CD14-positive monocyte (primary cell): ENCODE measurements around the gene INO80. TPM values are rescaled to one million over a fixed set of nuclear protein-coding genes. Genes with fewer than 3 reads are reported as not detected.

Experiments used
- DNase-seq, 3 donors: peaks; one replicate each; pipeline ENCODE4 v3.0.0-alpha.2; 2011 to 2022
- H2AFZ ChIP-seq: 2 replicates; pipeline ENCODE4 v1.6.0; 2012; ENCODE audit warnings: mild to moderate bottlenecking, low read depth, low read length, inconsistent platforms; ENCODE audit not compliant: insufficient read depth, poor library complexity, severe bottlenecking
- H3K27ac ChIP-seq, 2 donors: 1 replicate in 1 of 2; 2 replicates in 1 of 2; pipeline ENCODE4 v1.5.1; 2012 to 2013; ENCODE audit warnings: low read length in 2 of 2, control low read depth in 1 of 2, inconsistent platforms in 1 of 2, low read depth in 1 of 2, mild to moderate bottlenecking in 1 of 2
- H3K27me3 ChIP-seq, 2 donors: one replicate each; pipeline versions ENCODE4 v1.6.0 to v1.6.1; 2011 to 2013; ENCODE audit warnings: low read length in 2 of 2; ENCODE audit not compliant: control insufficient read depth in 2 of 2, insufficient read depth in 2 of 2
- H3K36me3 ChIP-seq, 2 donors: replicated peaks in 1 of 2; 1 replicate in 1 of 2; 2 replicates in 1 of 2; pipeline versions ENCODE4 v1.5.1 to v1.6.1; 2012 to 2013; ENCODE audit warnings: low read length in 2 of 2, control low read depth in 1 of 2, inconsistent platforms in 1 of 2, mild to moderate bottlenecking in 1 of 2; ENCODE audit not compliant: insufficient read depth in 2 of 2, control insufficient read depth in 1 of 2
- H3K4me1 ChIP-seq, 2 donors: 1 replicate in 1 of 2; 2 replicates in 1 of 2; pipeline versions ENCODE4 v1.5.1 to v1.6.1; 2012 to 2013; ENCODE audit warnings: low read length in 2 of 2, control low read depth in 1 of 2, inconsistent platforms in 1 of 2, mild to moderate bottlenecking in 1 of 2, moderate library complexity in 1 of 2; ENCODE audit not compliant: insufficient read depth in 2 of 2, control insufficient read depth in 1 of 2
- H3K4me2 ChIP-seq: replicated peaks from 2 replicates; pipeline ENCODE3; 2012; ENCODE audit warnings: low read length, moderate library complexity, mild to moderate bottlenecking; ENCODE audit not compliant: poor library complexity, severe bottlenecking; ENCODE audit errors: extremely low read depth
- H3K4me3 ChIP-seq, 3 experiments: fragments of 200-600 bp in 1 of 3; sonication (generic) in 1 of 3; replicated peaks in 1 of 3; 1 replicate in 2 of 3; 2 replicates in 1 of 3; pipeline ENCODE4 v1.5.1; 2011 to 2013; ENCODE audit warnings: low read length in 3 of 3, mild to moderate bottlenecking in 3 of 3, control low read depth in 2 of 3, low read depth in 2 of 3, inconsistent platforms in 1 of 3, moderate library complexity in 1 of 3
- H3K79me2 ChIP-seq: 2 replicates; pipeline ENCODE4 v1.6.0; 2012; ENCODE audit warnings: mild to moderate bottlenecking, control low read depth, inconsistent platforms, low read length, moderate library complexity; ENCODE audit not compliant: insufficient read depth
- H3K9ac ChIP-seq: 2 replicates; pipeline ENCODE4 v1.6.0; 2017; ENCODE audit warnings: low read length, mild to moderate bottlenecking; ENCODE audit not compliant: insufficient read depth, poor library complexity, severe bottlenecking
- H3K9me3 ChIP-seq, 2 donors: replicated peaks in 1 of 2; 1 replicate in 1 of 2; 2 replicates in 1 of 2; pipeline versions ENCODE4 v1.5.1 to v1.6.1; 2012 to 2013; ENCODE audit warnings: low read length in 2 of 2, control low read depth in 1 of 2; ENCODE audit not compliant: control insufficient read depth in 1 of 2, insufficient read depth in 1 of 2
- H4K20me1 ChIP-seq: 2 replicates; pipeline ENCODE4 v1.6.0; 2012; ENCODE audit warnings: mild to moderate bottlenecking, low read length, control low read depth, moderate library complexity; ENCODE audit not compliant: insufficient read depth
- H3K27ac Mint-ChIP-seq, 7 donors: one replicate each; pipeline ENCODE4 v1.8.0; 2020; ENCODE audit warnings: mild to moderate bottlenecking in 7 of 7, mixed read lengths in 7 of 7, moderate library complexity in 6 of 7, inconsistent platforms in 2 of 7
- H3K27me3 Mint-ChIP-seq, 3 donors: one replicate each; pipeline ENCODE4 v1.8.0; 2021 to 2022; ENCODE audit warnings: low read depth in 3 of 3, mild to moderate bottlenecking in 3 of 3, mixed read lengths in 3 of 3, moderate library complexity in 3 of 3, inconsistent platforms in 1 of 3
- H3K36me3 Mint-ChIP-seq, 2 donors: one replicate each; pipeline ENCODE4 v1.8.0; 2020; ENCODE audit warnings: mixed read lengths in 2 of 2, inconsistent platforms in 1 of 2, mild to moderate bottlenecking in 1 of 2
- H3K4me1 Mint-ChIP-seq: one replicate; pipeline ENCODE4 v1.8.0; 2020; ENCODE audit warnings: mild to moderate bottlenecking, mixed read lengths
- H3K4me3 Mint-ChIP-seq, 2 donors: one replicate each; pipeline ENCODE4 v1.8.0; 2020; ENCODE audit warnings: mild to moderate bottlenecking in 2 of 2, mixed read lengths in 2 of 2, moderate library complexity in 1 of 2
- H3K9me3 Mint-ChIP-seq, 7 donors: one replicate each; pipeline ENCODE4 v1.8.0; 2020 to 2022; ENCODE audit warnings: mixed read lengths in 7 of 7, mild to moderate bottlenecking in 6 of 7, moderate library complexity in 6 of 7, inconsistent platforms in 2 of 7
- CTCF ChIP-seq: fragments of 200-600 bp; IDR thresholded peaks from one replicate; pipeline ENCODE4 v1.8.0; 2022; ENCODE audit warnings: antibody characterized with exemption, mild to moderate bottlenecking
- WGBS: methylation state at CpG from one replicate; pipeline ENCODE4 v1.1.5; 2013; ENCODE audit warnings: missing lambda C conversion rate; ENCODE audit not compliant: insufficient coverage; 5-methylcytosine and 5-hydroxymethylcytosine counted together
- intact Hi-C, 2 donors: fragments of 100-400 bp; cut with micrococcal nuclease; formaldehyde crosslinking; loops; one replicate each; pipeline versions ENCODE4 v1.15.0 to v1.15.1; 2023
- polyA plus RNA-seq, 3 donors: library from polyadenylated mRNA; depleted of rRNA in 1 of 3; unstranded in 2 of 3; stranded (reverse) in 1 of 3; fragments of 300-500 nt in 2 of 3; fragments of >200 nt in 1 of 3; fragmentation: Illumina TruSeq in 2 of 3; gene quantifications; 1 replicate in 2 of 3; 2 replicates in 1 of 3; pipeline ENCODE4 v1.2.3, GENCODE V29; 2012 to 2021

The INO80 gene
- polyA plus RNA-seq, 3 donors = 2.3 to 13.1 (median 2.4) TPM

GRCh38 chr15:40958723-40959122, 157.4 kb downstream of the INO80 start:
- Histone ChIP-seq H3K9ac (no peak overlapping the region), H3K79me2 (no peaks in the 10 kb centered on the region), H3K4me1 (peaks cover 3 to 5% of the 10 kb centered on the region in 2 donors), H2AFZ (no peak overlapping the region), H3K9me3 (no peaks in the 10 kb centered on the region), H3K27me3 (peaks cover 0 to 7% of the 10 kb centered on the region in 2 donors), H3K36me3 (no peaks in the 10 kb centered on the region), H3K4me2 (no peak overlapping the region), H3K27ac (no peak overlapping the region), H3K4me3 (no peak overlapping the region), H4K20me1 (no peaks in the 10 kb centered on the region)
- no peaks in the 10 kb centered on the region for H3K36me3 Mint-ChIP-seq
- 88% methylated on average over 7 of the region's 8 CpGs for WGBS
- H3K27ac Mint-ChIP-seq = no peak overlapping the region
- peaks cover 14% of the 10 kb centered on the region for H3K4me1 Mint-ChIP-seq
- TF ChIP-seq CTCF = no peak
- no peak overlapping the region for H3K4me3 Mint-ChIP-seq
- intact Hi-C loops = no loop called here
- H3K9me3 Mint-ChIP-seq = peaks cover 0 to 5% (median 0%) of the 10 kb centered on the region in 7 donors
- H3K27me3 Mint-ChIP-seq = peaks cover 14 to 16% (median 15%) of the 10 kb centered on the region in 3 donors
- no peak for DNase-seq

- peaks cover 0 to 9% of the 10 kb centered on the region in 2 donors for H3K27me3 ChIP-seq
- H3K27ac ChIP-seq = no peak overlapping the region
- peaks cover 8 to 9% of the 10 kb centered on the region in 2 donors for H3K4me1 ChIP-seq
- intact Hi-C loops = no loop called here
- H3K27me3 Mint-ChIP-seq = peaks cover 14 to 18% (median 16%) of the 10 kb centered on the region in 3 donors
- H3K9me3 Mint-ChIP-seq = peaks cover 0 to 5% (median 0%) of the 10 kb centered on the region in 7 donors
- no peak for TF ChIP-seq CTCF
- no peak overlapping the region for H3K4me3 Mint-ChIP-seq
- H4K20me1 ChIP-seq = no peaks in the 10 kb centered on the region
- H3K4me3 ChIP-seq = no peak overlapping the region
- H3K27ac Mint-ChIP-seq = no peak overlapping the region
- H3K4me1 Mint-ChIP-seq = peaks cover 18% of the 10 kb centered on the region
- 91% methylated on average over 6 of the region's 6 CpGs for WGBS
- H3K4me2 ChIP-seq = no peak overlapping the region
- no peak for DNase-seq
- H3K9ac ChIP-seq = no peak overlapping the region
- H3K9me3 ChIP-seq = no peaks in the 10 kb centered on the region
- H3K79me2 ChIP-seq = no peaks in the 10 kb centered on the region
- H2AFZ ChIP-seq = no peak overlapping the region
- no peaks in the 10 kb centered on the region for H3K36me3 Mint-ChIP-seq
- no peaks in the 10 kb centered on the region for H3K36me3 ChIP-seq
Observed at GRCh38 chr15:40958146-40958545, 157.9 kb downstream of the INO80 start.
